Hepatocyte (in vitro differentiated cells): ENCODE results near the gene KCTD6.

Source experiments
- EZH2 ChIP-seq: fragments of 200-600 bp; sonication (generic); IDR thresholded peaks from 2 replicates; pipeline ENCODE4 v1.6.1; 2016; ENCODE audit warnings: antibody characterized with exemption, mild to moderate bottlenecking, borderline replicate concordance
- TF ChIP-seq, protein P1 (sequence below): fragments of 200-600 bp; sonication (generic); IDR thresholded peaks from 2 replicates; pipeline ENCODE4 v1.5.1; 2016; ENCODE audit warnings: antibody characterized with exemption, mild to moderate bottlenecking; ENCODE audit not compliant: poor library complexity

DNA sequence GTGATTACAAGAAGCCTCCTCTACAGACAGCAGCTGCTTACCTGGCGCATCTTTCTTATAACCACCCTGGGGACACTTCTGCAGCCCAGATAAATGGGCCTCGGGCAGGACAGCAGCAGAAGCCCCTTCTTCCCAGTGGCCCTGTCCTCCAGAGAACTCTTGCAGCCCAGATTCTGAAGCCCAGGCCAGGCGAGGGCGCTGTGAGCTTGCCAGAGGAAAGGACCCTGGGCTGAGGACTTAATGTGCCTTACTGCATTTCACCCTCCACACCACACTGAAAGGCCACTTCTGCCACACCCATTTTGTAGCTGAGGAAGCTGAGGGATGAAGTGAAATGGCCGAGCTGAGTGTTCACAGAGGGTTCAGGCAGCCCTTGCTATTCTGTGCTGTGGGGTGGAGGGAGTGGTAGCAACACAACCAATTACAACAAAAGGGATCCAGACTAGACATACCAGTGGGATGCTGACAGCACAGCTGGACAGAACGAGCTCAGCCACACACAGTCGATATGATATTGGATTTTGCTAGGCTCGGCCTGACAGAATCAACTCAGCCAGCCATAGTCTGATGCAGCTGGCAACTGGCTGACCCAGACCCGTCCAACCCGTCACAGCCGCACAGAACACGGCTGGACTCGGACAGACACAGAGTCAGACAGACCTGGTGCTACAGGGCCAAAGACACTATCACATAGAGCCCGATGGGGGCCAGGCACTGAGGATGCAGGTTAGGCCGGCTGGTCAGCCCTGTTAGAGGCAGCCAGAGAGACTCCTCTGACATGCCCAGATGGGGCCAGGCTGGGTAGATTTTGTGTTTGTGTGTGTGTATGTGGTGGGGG is 37.8 kb downstream of the KCTD6 start:
- TF ChIP-seq, protein P1, sequence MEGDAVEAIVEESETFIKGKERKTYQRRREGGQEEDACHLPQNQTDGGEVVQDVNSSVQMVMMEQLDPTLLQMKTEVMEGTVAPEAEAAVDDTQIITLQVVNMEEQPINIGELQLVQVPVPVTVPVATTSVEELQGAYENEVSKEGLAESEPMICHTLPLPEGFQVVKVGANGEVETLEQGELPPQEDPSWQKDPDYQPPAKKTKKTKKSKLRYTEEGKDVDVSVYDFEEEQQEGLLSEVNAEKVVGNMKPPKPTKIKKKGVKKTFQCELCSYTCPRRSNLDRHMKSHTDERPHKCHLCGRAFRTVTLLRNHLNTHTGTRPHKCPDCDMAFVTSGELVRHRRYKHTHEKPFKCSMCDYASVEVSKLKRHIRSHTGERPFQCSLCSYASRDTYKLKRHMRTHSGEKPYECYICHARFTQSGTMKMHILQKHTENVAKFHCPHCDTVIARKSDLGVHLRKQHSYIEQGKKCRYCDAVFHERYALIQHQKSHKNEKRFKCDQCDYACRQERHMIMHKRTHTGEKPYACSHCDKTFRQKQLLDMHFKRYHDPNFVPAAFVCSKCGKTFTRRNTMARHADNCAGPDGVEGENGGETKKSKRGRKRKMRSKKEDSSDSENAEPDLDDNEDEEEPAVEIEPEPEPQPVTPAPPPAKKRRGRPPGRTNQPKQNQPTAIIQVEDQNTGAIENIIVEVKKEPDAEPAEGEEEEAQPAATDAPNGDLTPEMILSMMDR, result peak; percentile 44
- TF ChIP-seq EZH2, result no peak
